Activated CD4-positive, alpha-beta memory T cell treated with anti-CD3 and anti-CD28 coated beads for 36 hours (primary cell): Measurements from ENCODE around the gene BRD8. TPM values are rescaled to one million over a fixed set of nuclear protein-coding genes. Genes with fewer than 3 reads are reported as not detected.

ENCODE experiments used
- CTCF ChIA-PET: fragments of 350-600 bp; sonication (Branson Sonifier 250); formaldehyde crosslinking; loops from one replicate; lab custom pipeline; 2021; ENCODE audit warnings: antibody characterized with exemption, inconsistent platforms; lab: Charles Lee
- POLR2A ChIA-PET: fragments of 350-600 bp; sonication (Branson Sonifier 250); formaldehyde crosslinking; loops from one replicate; lab custom pipeline; 2021; ENCODE audit warnings: antibody characterized with exemption; lab: Charles Lee
- DNase-seq: peaks from one replicate; pipeline ENCODE4 v3.0.0-alpha.2; 2020
- H3K27ac Mint-ChIP-seq: one replicate; pipeline ENCODE4 v1.8.0; 2021; ENCODE audit warnings: mixed read lengths
- H3K27me3 Mint-ChIP-seq: one replicate; pipeline ENCODE4 v1.8.0; 2021; ENCODE audit warnings: mixed read lengths
- H3K36me3 Mint-ChIP-seq: one replicate; pipeline ENCODE4 v1.8.0; 2021; ENCODE audit warnings: mixed read lengths
- H3K4me1 Mint-ChIP-seq: one replicate; pipeline ENCODE4 v1.8.0; 2021; ENCODE audit warnings: low read depth, mixed read lengths
- H3K4me3 Mint-ChIP-seq: one replicate; pipeline ENCODE4 v1.8.0; 2021; ENCODE audit warnings: mild to moderate bottlenecking, mixed read lengths
- H3K9me3 Mint-ChIP-seq: one replicate; pipeline ENCODE4 v1.8.0; 2021; ENCODE audit warnings: mixed read lengths
- intact Hi-C: fragments of 100-400 bp; cut with micrococcal nuclease; formaldehyde crosslinking; loops from one replicate; pipeline ENCODE4 v1.15.1; 2023
- total RNA-seq, 2 experiments: library from RNA; stranded (reverse); gene quantifications; one replicate each; pipeline ENCODE4 v1.2.3, GENCODE V29; 2021

Gene BRD8
- total RNA-seq, 2 experiments from 2014 or later, result 62.9 to 65.8 TPM

GRCh38 chr5:138096997-138097828, 81.2 kb downstream of the BRD8 start:
- H3K4me3 Mint-ChIP-seq, result no peak overlapping the region
- peaks cover 6% of the 10 kb centered on the region for H3K4me1 Mint-ChIP-seq
- peaks cover 5% of the 10 kb centered on the region for H3K27me3 Mint-ChIP-seq
- no peak for DNase-seq
- no peaks in the 10 kb centered on the region for H3K36me3 Mint-ChIP-seq
- H3K27ac Mint-ChIP-seq, result no peak overlapping the region
- ChIA-PET CTCF (interaction anchor here (0.5 kb wide), 1 partner anchor 58 kb away, joined by 5 read pairs; no protein-coding TSS in a partner anchor), POLR2A (no interaction called here)
- no peaks in the 10 kb centered on the region for H3K9me3 Mint-ChIP-seq
- intact Hi-C loops, result no loop called here

- POLR2A ChIA-PET, result no interaction called here
- Mint-ChIP-seq H3K4me3 (no peak overlapping the region), H3K36me3 (no peaks in the 10 kb centered on the region), H3K27me3 (peaks cover 5% of the 10 kb centered on the region), H3K9me3 (no peaks in the 10 kb centered on the region), H3K4me1 (peaks cover 6% of the 10 kb centered on the region), H3K27ac (no peak overlapping the region)
- intact Hi-C loops, result no loop called here
- DNase-seq, result no peak
- CTCF ChIA-PET, result interaction anchor here (0.5 kb wide), 1 partner anchor 59 kb away, joined by 5 read pairs; no protein-coding TSS in a partner anchor
These were observed 82.1 kb downstream of the BRD8 start for GRCh38 chr5:138096363-138096762.

- Mint-ChIP-seq H3K27me3 (peaks cover 5% of the 10 kb centered on the region), H3K27ac (no peak overlapping the region), H3K9me3 (no peaks in the 10 kb centered on the region), H3K4me1 (peaks cover 6% of the 10 kb centered on the region), H3K36me3 (no peaks in the 10 kb centered on the region), H3K4me3 (no peak overlapping the region)
- ChIA-PET POLR2A (no interaction called here), CTCF (no interaction called here)
- DNase-seq, result no peak
- intact Hi-C loops, result no loop called here
These were observed 83.1 kb downstream of the BRD8 start for GRCh38 chr5:138095100-138095907.

- H3K4me3 Mint-ChIP-seq, result no peak overlapping the region
- no peak for DNase-seq
- H3K36me3 Mint-ChIP-seq, result no peaks in the 10 kb centered on the region
- no peak overlapping the region for H3K27ac Mint-ChIP-seq
- ChIA-PET POLR2A (no interaction called here), CTCF (interaction anchor here (0.5 kb wide), 1 partner anchor 14 kb away, joined by 3 read pairs; no protein-coding TSS in a partner anchor)
- intact Hi-C loops, result no loop called here
- no peaks in the 10 kb centered on the region for H3K27me3 Mint-ChIP-seq
- H3K9me3 Mint-ChIP-seq, result no peaks in the 10 kb centered on the region
- H3K4me1 Mint-ChIP-seq, result peaks cover 6% of the 10 kb centered on the region
These were observed 85.4 kb downstream of the BRD8 start for GRCh38 chr5:138093036-138093435.

GRCh38 chr5:138092301-138092700, 86.1 kb downstream of the BRD8 start:
- no peaks in the 10 kb centered on the region for H3K27me3 Mint-ChIP-seq
- H3K27ac Mint-ChIP-seq, result no peak overlapping the region
- DNase-seq, result no peak
- H3K4me1 Mint-ChIP-seq, result peaks cover 6% of the 10 kb centered on the region
- ChIA-PET CTCF (no interaction called here), POLR2A (no interaction called here)
- H3K36me3 Mint-ChIP-seq, result no peaks in the 10 kb centered on the region
- intact Hi-C loops, result no loop called here
- no peaks in the 10 kb centered on the region for H3K9me3 Mint-ChIP-seq
- no peak overlapping the region for H3K4me3 Mint-ChIP-seq

- no peak for DNase-seq
- ChIA-PET CTCF (interaction anchor here (1.4 to 2.1 kb wide), 2 partner anchors 15 to 26 kb away, joined by 3 to 10 read pairs; no protein-coding TSS in a partner anchor), POLR2A (no interaction called here)
- Mint-ChIP-seq H3K36me3 (no peaks in the 10 kb centered on the region), H3K4me1 (peaks cover 6% of the 10 kb centered on the region), H3K27ac (no peak overlapping the region), H3K27me3 (no peaks in the 10 kb centered on the region), H3K4me3 (no peak overlapping the region), H3K9me3 (no peaks in the 10 kb centered on the region)
- intact Hi-C loops, result no loop called here
These were observed 86.7 kb downstream of the BRD8 start for GRCh38 chr5:138091685-138092084.

Other genes starting within 250 kb of the BRD8 start
- 10 to 100 TPM; 11.5 to 13.8 TPM for gene FAM13B, start 145.6 kb downstream of the BRD8 start, total RNA-seq
- not detected for gene WNT8A, start 94.6 kb downstream of the BRD8 start, total RNA-seq
- gene NME5, start 39.2 kb downstream of the BRD8 start, total RNA-seq, result not detected
- 10 to 100 TPM; 55.5 to 60.3 TPM for gene KIF20A, start 482 bp upstream of the BRD8 start, total RNA-seq
- 10 to 100 TPM; 32.4 to 33.4 TPM for gene CDC23, start 34.7 kb upstream of the BRD8 start, total RNA-seq
- gene GFRA3, start 96.0 kb upstream of the BRD8 start, total RNA-seq, result under 1 TPM in 1 of 2 experiments, not detected in 1; 0.12 TPM
- gene CDC25C, start 153.2 kb upstream of the BRD8 start, total RNA-seq, result 10 to 100 TPM; 19.1 to 19.2 TPM
- gene FAM53C, start 159.6 kb upstream of the BRD8 start, total RNA-seq, result 10 to 100 TPM; 17.2 to 19.2 TPM
- gene KDM3B, start 174.1 kb upstream of the BRD8 start, total RNA-seq, result 10 to 100 TPM; 38.6 to 39.6 TPM